Natural killer cell (primary cell): Measurements from ENCODE around the gene SELENOO. TPM values are rescaled to one million over a fixed set of nuclear protein-coding genes. Genes with fewer than 3 reads are reported as not detected.

Experiments
- ATAC-seq, 3 donors: fragments of 150-1000 bp in 2 of 3; fragments of 200-7000 bp in 1 of 3; cut with Tn5 transposase; 1 replicate in 1 of 3; 2 replicates in 2 of 3; pipeline ENCODE4 v1.10.0; 2021; ENCODE audit warnings: mild to moderate bottlenecking in 2 of 3, moderate library complexity in 2 of 3
- DNase-seq, 2 donors: peaks; one replicate each; pipeline versions ENCODE4 v3.0.0 to v3.0.0-alpha.2; 2013 to 2021; ENCODE audit warnings: mixed read lengths in 1 of 2
- H3K27ac ChIP-seq: one replicate; pipeline ENCODE4 v1.5.1; 2013; ENCODE audit warnings: mild to moderate bottlenecking, low read length
- H3K27me3 ChIP-seq: one replicate; pipeline ENCODE4 v1.6.1; 2013; ENCODE audit warnings: low read length; ENCODE audit not compliant: control insufficient read depth, insufficient read depth
- H3K36me3 ChIP-seq: one replicate; pipeline ENCODE4 v1.6.1; 2013; ENCODE audit warnings: low read length; ENCODE audit not compliant: control insufficient read depth, insufficient read depth
- H3K4me1 ChIP-seq: one replicate; pipeline ENCODE4 v1.6.1; 2013; ENCODE audit warnings: low read length; ENCODE audit not compliant: control insufficient read depth, insufficient read depth
- H3K4me3 ChIP-seq: one replicate; pipeline ENCODE4 v1.5.1; 2013; ENCODE audit warnings: low read length
- H3K9me3 ChIP-seq: one replicate; pipeline ENCODE4 v1.6.1; 2013; ENCODE audit warnings: low read length; ENCODE audit not compliant: control insufficient read depth, insufficient read depth
- H3K27ac Mint-ChIP-seq, 2 donors: one replicate each; pipeline ENCODE4 v1.8.0; 2022; ENCODE audit warnings: mild to moderate bottlenecking in 2 of 2, mixed read lengths in 2 of 2, moderate library complexity in 1 of 2
- H3K27me3 Mint-ChIP-seq, 2 donors: one replicate each; pipeline ENCODE4 v1.8.0; 2022; ENCODE audit warnings: low read depth in 2 of 2, mixed read lengths in 2 of 2
- H3K36me3 Mint-ChIP-seq: one replicate; pipeline ENCODE4 v1.8.0; 2022; ENCODE audit warnings: mixed read lengths
- H3K4me1 Mint-ChIP-seq, 2 donors: one replicate each; pipeline ENCODE4 v1.8.0; 2022; ENCODE audit warnings: mixed read lengths in 2 of 2
- H3K4me3 Mint-ChIP-seq: one replicate; pipeline ENCODE4 v1.8.0; 2022; ENCODE audit warnings: mild to moderate bottlenecking, moderate library complexity, mixed read lengths
- H3K9me3 Mint-ChIP-seq, 2 donors: one replicate each; pipeline ENCODE4 v1.8.0; 2022; ENCODE audit warnings: mixed read lengths in 2 of 2
- WGBS: methylation state at CpG from one replicate; pipeline ENCODE4 v1.1.7; 2013; ENCODE audit warnings: missing lambda C conversion rate; ENCODE audit not compliant: insufficient coverage; 5-methylcytosine and 5-hydroxymethylcytosine counted together
- intact Hi-C: fragments of 100-400 bp; cut with micrococcal nuclease; formaldehyde crosslinking; loops from one replicate; pipeline ENCODE4 v1.14.2; 2022
- total RNA-seq, 4 donors: library from RNA; stranded (reverse); fragments of 120-200 nt in 1 of 4; gene quantifications; one replicate each; pipeline versions ENCODE4 v1.2.3 to v1.2.4, GENCODE V29; 2013 to 2022
- TF ChIP-seq, protein P1 (sequence below): fragments of 200-600 bp; IDR thresholded peaks from one replicate; pipeline ENCODE4 v1.8.0; 2022; ENCODE audit warnings: antibody characterized with exemption

Gene SELENOO
- total RNA-seq, 3 donors from 2014 or later (not counting 1 experiment from before 2014, with no cell fraction given) = 37.3 to 45.2 (median 37.6) TPM

DNA sequence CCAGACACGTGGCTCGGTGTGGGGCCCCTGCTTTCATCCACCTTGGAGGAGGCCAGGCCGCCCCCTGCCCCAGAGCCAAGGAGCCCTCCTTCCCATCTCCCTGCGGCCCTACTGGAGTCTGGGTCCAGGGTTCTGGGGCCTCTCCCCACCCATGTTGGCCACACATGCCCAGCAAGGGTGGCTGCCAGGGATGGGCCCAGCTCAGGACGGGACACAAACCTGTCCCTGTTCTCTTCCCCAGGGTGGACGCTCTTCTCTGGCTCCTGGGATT lies 25.7 kb upstream of the SELENOO start:
- TF ChIP-seq, protein P1, sequence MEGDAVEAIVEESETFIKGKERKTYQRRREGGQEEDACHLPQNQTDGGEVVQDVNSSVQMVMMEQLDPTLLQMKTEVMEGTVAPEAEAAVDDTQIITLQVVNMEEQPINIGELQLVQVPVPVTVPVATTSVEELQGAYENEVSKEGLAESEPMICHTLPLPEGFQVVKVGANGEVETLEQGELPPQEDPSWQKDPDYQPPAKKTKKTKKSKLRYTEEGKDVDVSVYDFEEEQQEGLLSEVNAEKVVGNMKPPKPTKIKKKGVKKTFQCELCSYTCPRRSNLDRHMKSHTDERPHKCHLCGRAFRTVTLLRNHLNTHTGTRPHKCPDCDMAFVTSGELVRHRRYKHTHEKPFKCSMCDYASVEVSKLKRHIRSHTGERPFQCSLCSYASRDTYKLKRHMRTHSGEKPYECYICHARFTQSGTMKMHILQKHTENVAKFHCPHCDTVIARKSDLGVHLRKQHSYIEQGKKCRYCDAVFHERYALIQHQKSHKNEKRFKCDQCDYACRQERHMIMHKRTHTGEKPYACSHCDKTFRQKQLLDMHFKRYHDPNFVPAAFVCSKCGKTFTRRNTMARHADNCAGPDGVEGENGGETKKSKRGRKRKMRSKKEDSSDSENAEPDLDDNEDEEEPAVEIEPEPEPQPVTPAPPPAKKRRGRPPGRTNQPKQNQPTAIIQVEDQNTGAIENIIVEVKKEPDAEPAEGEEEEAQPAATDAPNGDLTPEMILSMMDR = no peak
- Mint-ChIP-seq H3K36me3 (no peaks in the 10 kb centered on the region), H3K9me3 (no peaks in the 10 kb centered on the region), H3K4me3 (no peak overlapping the region), H3K27ac (no peak overlapping the region), H3K4me1 (peaks cover 7 to 13% of the 10 kb centered on the region in 2 donors), H3K27me3 (peaks cover 6 to 21% of the 10 kb centered on the region in 2 donors)
- no peak overlapping the region for H3K27ac ChIP-seq
- ATAC-seq (no peak), DNase-seq (no peak)
- H3K27me3 ChIP-seq = peaks cover 11% of the 10 kb centered on the region
- intact Hi-C loops = no loop called here
- no peak overlapping the region for H3K4me3 ChIP-seq
- WGBS = 91% methylated on average over 6 of the region's 6 CpGs
- H3K36me3 ChIP-seq = no peaks in the 10 kb centered on the region
- peaks cover 12% of the 10 kb centered on the region for H3K4me1 ChIP-seq
- no peaks in the 10 kb centered on the region for H3K9me3 ChIP-seq

DNA sequence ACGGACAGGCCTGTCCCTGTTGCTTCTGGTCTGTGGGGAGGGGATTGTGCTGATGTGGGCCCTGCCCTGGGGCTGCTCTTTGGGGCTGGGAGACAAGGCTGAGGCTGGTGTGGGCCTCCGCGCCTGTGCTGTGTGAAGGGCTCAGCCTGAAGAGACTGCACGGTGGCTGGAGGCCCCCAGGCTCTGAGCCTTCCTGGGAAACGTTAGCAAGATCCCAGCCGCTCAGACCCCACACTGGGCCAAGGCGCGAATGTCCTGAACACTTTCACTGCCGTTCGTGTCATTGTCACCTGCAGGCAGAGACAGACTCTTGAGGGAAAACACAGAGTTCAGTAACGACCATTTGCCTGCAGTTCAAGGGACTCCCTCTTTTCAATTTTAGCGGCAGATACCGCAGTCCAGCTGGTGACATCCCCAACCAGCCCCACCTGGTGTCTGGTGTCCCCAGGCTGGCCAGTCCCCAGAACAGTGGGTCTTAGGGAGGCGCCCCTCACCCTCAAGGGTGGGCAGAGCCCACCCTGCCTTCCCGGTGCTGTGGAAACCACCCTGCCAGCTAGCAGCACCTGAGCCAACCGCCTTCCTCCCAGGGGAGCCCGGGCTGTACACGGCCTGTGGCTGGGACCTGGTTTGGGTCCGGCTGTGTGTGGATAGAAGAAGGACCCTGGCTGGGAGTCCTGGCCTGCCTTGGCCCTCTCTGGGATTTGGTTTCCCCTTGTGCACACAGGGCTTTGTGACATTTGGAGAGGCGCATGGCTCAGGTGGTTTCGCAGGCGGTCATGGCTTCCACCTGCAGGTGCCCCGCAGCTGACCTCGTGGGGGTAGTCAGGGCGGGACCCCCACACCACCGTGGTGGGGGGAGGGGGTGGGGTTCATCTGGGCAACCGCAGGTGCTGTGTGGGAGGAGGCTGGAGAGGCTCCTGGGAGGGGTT lies 24.6 kb upstream of the SELENOO start:
- H3K4me3 Mint-ChIP-seq = no peak overlapping the region
- WGBS = 74% methylated on average over 27 of the region's 27 CpGs
- intact Hi-C loops = no loop called here
- no peaks in the 10 kb centered on the region for H3K9me3 Mint-ChIP-seq
- H3K36me3 Mint-ChIP-seq = no peaks in the 10 kb centered on the region
- Histone ChIP-seq H3K36me3 (no peaks in the 10 kb centered on the region), H3K27ac (no peak overlapping the region), H3K27me3 (peaks cover 9% of the 10 kb centered on the region), H3K4me1 (peaks cover 14% of the 10 kb centered on the region), H3K9me3 (no peaks in the 10 kb centered on the region), H3K4me3 (no peak overlapping the region)
- TF ChIP-seq, protein P1 = no peak
- H3K27me3 Mint-ChIP-seq = peaks cover 2 to 17% of the 10 kb centered on the region in 2 donors
- ATAC-seq (no peak), DNase-seq (no peak)
- peaks cover 9 to 11% of the 10 kb centered on the region in 2 donors for H3K4me1 Mint-ChIP-seq
- no peak overlapping the region for H3K27ac Mint-ChIP-seq

DNA sequence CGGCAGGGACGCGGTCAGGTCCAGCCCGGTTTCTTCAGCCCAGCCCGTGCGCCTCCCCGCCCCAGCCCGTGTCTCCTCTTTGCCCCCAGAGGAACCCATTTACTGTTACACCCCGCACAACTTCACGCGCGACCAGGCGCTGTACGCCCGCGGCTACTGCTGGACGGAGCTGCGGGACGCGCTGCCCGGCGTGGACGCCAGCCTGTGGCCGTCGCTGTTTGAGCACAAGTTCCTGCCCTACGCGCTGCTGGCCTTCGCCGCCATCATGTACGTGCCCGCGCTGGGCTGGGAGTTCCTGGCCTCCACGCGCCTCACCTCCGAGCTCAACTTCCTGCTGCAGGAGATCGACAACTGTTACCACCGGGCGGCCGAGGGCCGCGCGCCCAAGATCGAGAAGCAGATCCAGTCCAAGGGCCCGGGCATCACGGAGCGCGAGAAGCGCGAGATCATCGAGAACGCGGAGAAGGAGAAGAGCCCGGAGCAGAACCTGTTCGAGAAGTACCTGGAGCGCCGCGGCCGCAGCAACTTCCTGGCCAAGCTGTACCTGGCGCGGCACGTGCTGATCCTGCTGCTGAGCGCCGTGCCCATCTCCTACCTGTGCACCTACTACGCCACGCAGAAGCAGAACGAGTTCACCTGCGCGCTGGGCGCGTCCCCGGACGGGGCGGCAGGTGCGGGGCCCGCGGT lies 23.8 kb upstream of the SELENOO start:
- Mint-ChIP-seq H3K27me3 (peaks cover 0 to 14% of the 10 kb centered on the region in 2 donors), H3K36me3 (no peaks in the 10 kb centered on the region), H3K9me3 (no peaks in the 10 kb centered on the region), H3K27ac (no peak overlapping the region), H3K4me1 (peaks cover 9 to 10% of the 10 kb centered on the region in 2 donors), H3K4me3 (no peak overlapping the region)
- TF ChIP-seq, protein P1 = no peak
- Histone ChIP-seq H3K27me3 (peaks cover 2% of the 10 kb centered on the region), H3K4me1 (peaks cover 14% of the 10 kb centered on the region), H3K36me3 (no peaks in the 10 kb centered on the region), H3K9me3 (no peaks in the 10 kb centered on the region), H3K27ac (no peak overlapping the region), H3K4me3 (no peak overlapping the region)
- no peak for ATAC-seq
- intact Hi-C loops = no loop called here
- no peak for DNase-seq
- WGBS = 96% methylated on average over 76 of the region's 76 CpGs
